GM12891 (cell line): ENCODE data around the gene GRPEL2.

ENCODE experiments used
- DNase-seq: peaks from one replicate; pipeline ENCODE4 v3.0.0; 2011; ENCODE audit warnings: low spot score; ENCODE audit not compliant: insufficient read length
- FAIRE-seq: peaks from 2 replicates; lab custom pipeline; 2011; peaks lifted over from hg19 to GRCh38; lab: Jason Lieb, UNC
- PAX5 ChIP-seq: IDR thresholded peaks from 2 replicates; pipeline ENCODE4 v1.6.1; 2011; ENCODE audit warnings: low read length, moderate library complexity, mild to moderate bottlenecking; ENCODE audit not compliant: insufficient read depth, severe bottlenecking
- POLR2A ChIP-seq: IDR thresholded peaks from 2 replicates; pipeline ENCODE4 v1.6.1; 2011; ENCODE audit warnings: low read depth, low read length, control low read depth
- POLR2AphosphoS5 ChIP-seq: IDR thresholded peaks from 2 replicates; pipeline ENCODE4 v1.6.1; 2011; ENCODE audit warnings: low read depth, low read length, control low read depth
- POU2F2 ChIP-seq: IDR thresholded peaks from 2 replicates; pipeline ENCODE4 v1.6.1; 2011; ENCODE audit warnings: low read depth, mild to moderate bottlenecking, control low read depth, low read length, moderate library complexity
- SPI1 ChIP-seq: IDR thresholded peaks from 2 replicates; pipeline ENCODE4 v1.6.1; 2011; ENCODE audit warnings: low read depth, low read length, control low read depth
- TAF1 ChIP-seq: IDR thresholded peaks from 2 replicates; pipeline ENCODE4 v1.6.1; 2011; ENCODE audit warnings: low read depth, low read length, control low read depth

GRPEL2 gene

GRCh38 chr5:149375434-149375833, 30.1 kb downstream of the GRPEL2 start:
- FAIRE-seq (no peak), DNase-seq (no peak)
- no peak for TF ChIP-seq POLR2A
- TF ChIP-seq PAX5 = no peak
- TF ChIP-seq POLR2AphosphoS5 = no peak
- no peak for TF ChIP-seq SPI1
- TF ChIP-seq POU2F2 = no peak
- no peak for TF ChIP-seq TAF1

- no peak for DNase-seq
- FAIRE-seq = no peak
- no peak for TF ChIP-seq POLR2AphosphoS5
- no peak for TF ChIP-seq SPI1
- no peak for TF ChIP-seq PAX5
These were observed 30.8 kb downstream of the GRPEL2 start for GRCh38 chr5:149376104-149376503.

GRCh38 chr5:149376711-149377447, 31.6 kb downstream of the GRPEL2 start:
- DNase-seq (no peak), FAIRE-seq (no peak)
- no peak for TF ChIP-seq TAF1
- no peak for TF ChIP-seq POLR2A
- TF ChIP-seq PAX5 = no peak
- no peak for TF ChIP-seq SPI1
- no peak for TF ChIP-seq POU2F2
- TF ChIP-seq POLR2AphosphoS5 = no peak

- TF ChIP-seq TAF1 (no peak), SPI1 (no peak), PAX5 (no peak), POLR2AphosphoS5 (no peak), POLR2A (no peak), POU2F2 (no peak)
- FAIRE-seq = no peak
- no peak for DNase-seq
These were observed 33.0 kb downstream of the GRPEL2 start for GRCh38 chr5:149378241-149378820.

GRCh38 chr5:149379177-149379761, 34.0 kb downstream of the GRPEL2 start, which contains the start of gene IL17B:
Gene IL17B, minus strand, starts transcription at chr5:149379292. Its CDS starts 67 bp downstream, at chr5:149379225.
- TF ChIP-seq SPI1 (no peak), POU2F2 (no peak), POLR2A (no peak), POLR2AphosphoS5 (no peak), TAF1 (no peak), PAX5 (no peak)
- FAIRE-seq (no peak), DNase-seq (no peak)

- DNase-seq (no peak), FAIRE-seq (no peak)
- no peak for TF ChIP-seq POLR2AphosphoS5
- no peak for TF ChIP-seq POLR2A
- no peak for TF ChIP-seq TAF1
- TF ChIP-seq POU2F2 = no peak
- no peak for TF ChIP-seq SPI1
- TF ChIP-seq PAX5 = no peak
These were observed 34.6 kb downstream of the GRPEL2 start for GRCh38 chr5:149379818-149380374.

GRCh38 chr5:149380466-149381121, 35.3 kb downstream of the GRPEL2 start:
- no peak for DNase-seq
- TF ChIP-seq SPI1 = no peak
- TF ChIP-seq PAX5 = no peak
- FAIRE-seq = no peak

GRCh38 chr5:149381261-149381985, 36.1 kb downstream of the GRPEL2 start:
- FAIRE-seq (no peak), DNase-seq (no peak)
- TF ChIP-seq PAX5 (no peak), POLR2AphosphoS5 (no peak), SPI1 (no peak), TAF1 (no peak), POU2F2 (no peak), POLR2A (no peak)
